ENCODE results near the gene TBCCD1.

- TF ChIP-seq CTCF (IDR thresholded peaks at IDR 0.05; ENCODE audit: low read depth, low read length, poor library complexity, severe bottlenecking) (no peak), EZH2phosphoT487 (IDR thresholded peaks at IDR 0.05; ENCODE audit: borderline replicate concordance, low read length) (no peak)
Measured at GRCh38 chr3:186609247-186609868, 42.2 kb upstream of the TBCCD1 start.

Measured in DOHH2 (cell line).